HepG2 (cell line): ENCODE measurements around the gene TLDC2. TPM values are rescaled to one million over a fixed set of nuclear protein-coding genes. Genes with fewer than 3 reads are reported as not detected.

Experiments used
- EZH2 ChIP-seq: conservative IDR thresholded peaks from 2 replicates; pipeline ENCODE4 v1.6.1; 2012; ENCODE audit warnings: mild to moderate bottlenecking, low read depth, low read length, moderate library complexity
- HMG20B ChIP-seq: conservative IDR thresholded peaks from 2 replicates; pipeline ENCODE4 v1.6.1; 2016; ENCODE audit warnings: missing genetic modification reagents, missing compliant biosample characterization
- MEIS2 ChIP-seq: sonication (generic); formaldehyde crosslinking; IDR thresholded peaks from 2 replicates; pipeline ENCODE4 v1.9.0; 2021; ENCODE audit warnings: mild to moderate bottlenecking, missing genetic modification reagents
- MXD4 ChIP-seq: IDR thresholded peaks from 2 replicates; pipeline ENCODE4 v1.6.1; 2016; ENCODE audit warnings: mild to moderate bottlenecking, missing biosample characterization, missing genetic modification reagents
- PPARG ChIP-seq: conservative IDR thresholded peaks from 2 replicates; pipeline ENCODE4 v1.6.1; 2016; ENCODE audit warnings: missing biosample characterization, missing genetic modification reagents
- RORA ChIP-seq: sonication (generic); formaldehyde crosslinking; IDR thresholded peaks from 2 replicates; pipeline ENCODE4 v1.5.0; 2020; ENCODE audit warnings: mild to moderate bottlenecking, missing genetic modification reagents, moderate library complexity
- TEAD2 ChIP-seq: sonication (generic); formaldehyde crosslinking; IDR thresholded peaks from 2 replicates; pipeline ENCODE4 v1.9.0; 2021; ENCODE audit warnings: missing genetic modification reagents
- TMF1 ChIP-seq: sonication (generic); formaldehyde crosslinking; IDR thresholded peaks from 2 replicates; pipeline ENCODE4 v1.8.1; 2022; ENCODE audit warnings: low read depth, missing genetic modification reagents
- ZNF253 ChIP-seq: sonication (generic); formaldehyde crosslinking; IDR thresholded peaks from 2 replicates; pipeline ENCODE4 v1.8.0; 2022; ENCODE audit warnings: mild to moderate bottlenecking, missing genetic modification reagents, borderline replicate concordance
- ZNF331 ChIP-seq: sonication (generic); formaldehyde crosslinking; IDR thresholded peaks from 2 replicates; pipeline ENCODE4 v1.4.0; 2020; ENCODE audit warnings: missing genetic modification reagents
- ZNF614 ChIP-seq: IDR thresholded peaks from 2 replicates; pipeline ENCODE4 v1.6.1; 2018; ENCODE audit warnings: missing biosample characterization, missing genetic modification reagents, inconsistent platforms, borderline replicate concordance
- ZNF674 ChIP-seq: sonication (generic); formaldehyde crosslinking; IDR thresholded peaks from 2 replicates; pipeline ENCODE4 v1.5.0; 2020; ENCODE audit warnings: low read depth, mild to moderate bottlenecking, missing genetic modification reagents
- ZNF749 ChIP-seq: sonication (generic); formaldehyde crosslinking; IDR thresholded peaks from 2 replicates; pipeline ENCODE4 v1.8.0; 2022; ENCODE audit warnings: mild to moderate bottlenecking, missing genetic modification reagents, moderate library complexity, borderline replicate concordance
- ZNF773 ChIP-seq: sonication (generic); formaldehyde crosslinking; IDR thresholded peaks from 2 replicates; pipeline ENCODE4 v1.4.0; 2020; ENCODE audit warnings: missing genetic modification reagents, borderline replicate concordance
- polyA plus RNA-seq, 8 experiments: library from polyadenylated mRNA; depleted of rRNA in 3 of 8; stranded (reverse) in 7 of 8; unstranded in 1 of 8; fragments of >200 nt; fragmentation: Illumina TruSeq in 4 of 8; extraction: Trizol in 4 of 8; gene quantifications; 2 replicates each; pipeline versions ENCODE4 v1.2.1 to v1.2.3, GENCODE V29; 2011 to 2016; ENCODE audit warnings: low read depth in 4 of 8, missing spikeins in 1 of 8, mixed read lengths in 1 of 8; ENCODE audit not compliant: insufficient read depth in 1 of 8
- total RNA-seq, 5 experiments: library from RNA; depleted of rRNA; stranded (reverse); fragments of >200 nt; fragmentation: Illumina TruSeq; extraction: Trizol; gene quantifications; 2 replicates each; pipeline ENCODE4 v1.2.3, GENCODE V29; 2016; ENCODE audit warnings: low read depth in 1 of 5
- TF ChIP-seq, protein P1 (sequence below): sonication (generic); formaldehyde crosslinking; IDR thresholded peaks from 2 replicates; pipeline ENCODE4 v1.4.0; 2020; ENCODE audit warnings: missing genetic modification reagents
- TF ChIP-seq, protein P2 (sequence below): IDR thresholded peaks from 2 replicates; pipeline ENCODE4 v1.6.1; 2016
- TF ChIP-seq, protein P3 (sequence below): sonication (generic); formaldehyde crosslinking; IDR thresholded peaks from 2 replicates; pipeline ENCODE4 v1.8.1; 2023; ENCODE audit warnings: mild to moderate bottlenecking, missing genetic modification reagents

Gene TLDC2
- total and polyA plus RNA-seq, 2 of the 13 experiments (the other 11 are each of a cell fraction or from before 2014, with no cell fraction given) = 1.5 to 1.6 TPM

DNA sequence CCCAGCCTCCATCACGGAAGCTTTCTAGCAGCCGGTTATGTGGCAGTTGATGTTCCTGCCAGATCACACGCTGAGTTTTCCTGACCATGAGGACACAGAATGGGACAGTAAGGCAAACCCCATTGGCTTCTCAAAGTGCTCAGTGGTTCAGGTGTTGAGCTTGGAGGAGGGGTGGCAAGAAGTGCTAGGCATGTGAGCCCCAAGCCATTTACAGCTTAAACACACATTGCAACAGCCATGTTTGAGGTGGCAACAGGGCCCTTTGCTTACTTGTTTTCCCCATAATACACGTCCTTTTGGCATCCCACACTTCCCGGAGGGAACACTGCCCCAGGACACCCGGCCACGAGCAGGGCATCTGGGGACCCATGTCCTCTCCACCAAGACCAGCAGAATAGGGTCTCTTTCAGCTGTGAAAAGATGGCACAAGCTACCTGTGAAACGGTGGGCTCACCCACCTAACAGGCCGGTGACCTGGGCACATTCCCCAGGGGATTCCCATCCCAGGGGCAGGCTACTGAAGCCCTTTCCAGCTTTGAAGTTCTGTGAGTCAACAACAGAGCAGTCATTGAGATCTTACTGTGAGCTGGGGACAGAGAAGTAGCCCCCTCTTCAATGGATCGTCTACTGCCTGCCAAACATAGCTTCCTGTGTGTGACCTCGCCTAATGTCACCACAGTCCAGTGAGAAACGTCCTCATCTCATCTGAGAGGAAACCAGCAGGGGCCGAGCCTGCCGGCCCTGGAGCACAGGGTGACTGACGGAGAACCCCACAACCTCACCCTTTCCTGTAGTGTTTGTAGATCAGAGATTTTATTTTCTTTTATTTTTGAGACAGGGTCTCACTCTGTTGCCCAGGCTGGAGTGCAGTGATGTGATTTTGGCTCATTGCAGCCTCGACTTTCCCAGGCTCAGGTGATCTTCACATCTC is 4.0 kb upstream of the TLDC2 start (continued):
- TF ChIP-seq, protein P1, sequence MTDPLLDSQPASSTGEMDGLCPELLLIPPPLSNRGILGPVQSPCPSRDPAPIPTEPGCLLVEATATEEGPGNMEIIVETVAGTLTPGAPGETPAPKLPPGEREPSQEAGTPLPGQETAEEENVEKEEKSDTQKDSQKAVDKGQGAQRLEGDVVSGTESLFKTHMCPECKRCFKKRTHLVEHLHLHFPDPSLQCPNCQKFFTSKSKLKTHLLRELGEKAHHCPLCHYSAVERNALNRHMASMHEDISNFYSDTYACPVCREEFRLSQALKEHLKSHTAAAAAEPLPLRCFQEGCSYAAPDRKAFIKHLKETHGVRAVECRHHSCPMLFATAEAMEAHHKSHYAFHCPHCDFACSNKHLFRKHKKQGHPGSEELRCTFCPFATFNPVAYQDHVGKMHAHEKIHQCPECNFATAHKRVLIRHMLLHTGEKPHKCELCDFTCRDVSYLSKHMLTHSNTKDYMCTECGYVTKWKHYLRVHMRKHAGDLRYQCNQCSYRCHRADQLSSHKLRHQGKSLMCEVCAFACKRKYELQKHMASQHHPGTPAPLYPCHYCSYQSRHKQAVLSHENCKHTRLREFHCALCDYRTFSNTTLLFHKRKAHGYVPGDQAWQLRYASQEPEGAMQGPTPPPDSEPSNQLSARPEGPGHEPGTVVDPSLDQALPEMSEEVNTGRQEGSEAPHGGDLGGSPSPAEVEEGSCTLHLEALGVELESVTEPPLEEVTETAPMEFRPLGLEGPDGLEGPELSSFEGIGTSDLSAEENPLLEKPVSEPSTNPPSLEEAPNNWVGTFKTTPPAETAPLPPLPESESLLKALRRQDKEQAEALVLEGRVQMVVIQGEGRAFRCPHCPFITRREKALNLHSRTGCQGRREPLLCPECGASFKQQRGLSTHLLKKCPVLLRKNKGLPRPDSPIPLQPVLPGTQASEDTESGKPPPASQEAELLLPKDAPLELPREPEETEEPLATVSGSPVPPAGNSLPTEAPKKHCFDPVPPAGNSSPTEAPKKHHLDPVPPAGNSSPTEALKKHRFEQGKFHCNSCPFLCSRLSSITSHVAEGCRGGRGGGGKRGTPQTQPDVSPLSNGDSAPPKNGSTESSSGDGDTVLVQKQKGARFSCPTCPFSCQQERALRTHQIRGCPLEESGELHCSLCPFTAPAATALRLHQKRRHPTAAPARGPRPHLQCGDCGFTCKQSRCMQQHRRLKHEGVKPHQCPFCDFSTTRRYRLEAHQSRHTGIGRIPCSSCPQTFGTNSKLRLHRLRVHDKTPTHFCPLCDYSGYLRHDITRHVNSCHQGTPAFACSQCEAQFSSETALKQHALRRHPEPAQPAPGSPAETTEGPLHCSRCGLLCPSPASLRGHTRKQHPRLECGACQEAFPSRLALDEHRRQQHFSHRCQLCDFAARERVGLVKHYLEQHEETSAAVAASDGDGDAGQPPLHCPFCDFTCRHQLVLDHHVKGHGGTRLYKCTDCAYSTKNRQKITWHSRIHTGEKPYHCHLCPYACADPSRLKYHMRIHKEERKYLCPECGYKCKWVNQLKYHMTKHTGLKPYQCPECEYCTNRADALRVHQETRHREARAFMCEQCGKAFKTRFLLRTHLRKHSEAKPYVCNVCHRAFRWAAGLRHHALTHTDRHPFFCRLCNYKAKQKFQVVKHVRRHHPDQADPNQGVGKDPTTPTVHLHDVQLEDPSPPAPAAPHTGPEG = peak; percentile 10; the same call in 1 of the 2 replicates
- TF ChIP-seq ZNF749 (peak; percentile 77; the same call in 1 of the 2 replicates), ZNF614 (CRISPR knock-in tag) (peak; percentile 68), MEIS2 (CRISPR knock-in tag) (0 out of 2 replicates have a peak, but pooled peaks have one; percentile 46), TMF1 (CRISPR knock-in tag) (no peak), HMG20B (CRISPR knock-in tag) (peak; percentile 14; the same call in 1 of the 2 replicates), TEAD2 (CRISPR knock-in tag) (no peak), PPARG (CRISPR knock-in tag) (0 out of 2 replicates have a peak, but pooled peaks have one; percentile 34), ZNF253 (CRISPR knock-in tag) (0 out of 2 replicates have a peak, but pooled peaks have one; percentile 53), EZH2 (no peak), ZNF773 (CRISPR knock-in tag) (no peak), MXD4 (CRISPR knock-in tag) (no peak; the same call in 1 of the 2 replicates), ZNF331 (CRISPR knock-in tag) (peak; percentile 60; the same call in 1 of the 2 replicates), ZNF674 (CRISPR knock-in tag) (no peak), RORA (CRISPR knock-in tag) (no peak)
- TF ChIP-seq, protein P2, sequence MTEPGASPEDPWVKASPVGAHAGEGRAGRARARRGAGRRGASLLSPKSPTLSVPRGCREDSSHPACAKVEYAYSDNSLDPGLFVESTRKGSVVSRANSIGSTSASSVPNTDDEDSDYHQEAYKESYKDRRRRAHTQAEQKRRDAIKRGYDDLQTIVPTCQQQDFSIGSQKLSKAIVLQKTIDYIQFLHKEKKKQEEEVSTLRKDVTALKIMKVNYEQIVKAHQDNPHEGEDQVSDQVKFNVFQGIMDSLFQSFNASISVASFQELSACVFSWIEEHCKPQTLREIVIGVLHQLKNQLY (CRISPR knock-in tag) = peak; percentile 14; the same call in 1 of the 2 replicates
- TF ChIP-seq, protein P3, sequence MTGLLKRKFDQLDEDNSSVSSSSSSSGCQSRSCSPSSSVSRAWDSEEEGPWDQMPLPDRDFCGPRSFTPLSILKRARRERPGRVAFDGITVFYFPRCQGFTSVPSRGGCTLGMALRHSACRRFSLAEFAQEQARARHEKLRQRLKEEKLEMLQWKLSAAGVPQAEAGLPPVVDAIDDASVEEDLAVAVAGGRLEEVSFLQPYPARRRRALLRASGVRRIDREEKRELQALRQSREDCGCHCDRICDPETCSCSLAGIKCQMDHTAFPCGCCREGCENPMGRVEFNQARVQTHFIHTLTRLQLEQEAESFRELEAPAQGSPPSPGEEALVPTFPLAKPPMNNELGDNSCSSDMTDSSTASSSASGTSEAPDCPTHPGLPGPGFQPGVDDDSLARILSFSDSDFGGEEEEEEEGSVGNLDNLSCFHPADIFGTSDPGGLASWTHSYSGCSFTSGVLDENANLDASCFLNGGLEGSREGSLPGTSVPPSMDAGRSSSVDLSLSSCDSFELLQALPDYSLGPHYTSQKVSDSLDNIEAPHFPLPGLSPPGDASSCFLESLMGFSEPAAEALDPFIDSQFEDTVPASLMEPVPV (CRISPR knock-in tag) = no peak; the same call in 1 of the 2 replicates
